ENCODE measurements around the gene PSTK. TPM values are rescaled to one million over a fixed set of nuclear protein-coding genes. Genes with fewer than 3 reads are reported as not detected.
A peak's percentile ranks its signal among the peaks of the same experiment; 100 is the strongest.

PSTK gene
- total and polyA plus RNA-seq, 2 experiments from 2014 or later = 7.4 to 7.6 TPM

- TF ChIP-seq CTCF (IDR thresholded peaks at IDR 0.05; ENCODE audit: poor library complexity) (no peak), EZH2phosphoT487 (IDR thresholded peaks at IDR 0.05; ENCODE audit: low read depth, severe bottlenecking, unreplicated experiment) (no peak), EZH2 (IDR thresholded peaks at IDR 0.05; ENCODE audit: borderline replicate concordance) (no peak)
- H4K20me1 ChIP-seq (ENCODE audit: insufficient read depth, poor library complexity, severe bottlenecking) = no peaks in the 10 kb centered on the region
- H3K4me2 ChIP-seq = no peak overlapping the region
- no peaks in the 10 kb centered on the region for H3K27me3 ChIP-seq
- no peak for DNase-seq (ENCODE audit: low spot score)
- H3K9me2 ChIP-seq (replicated peaks; ENCODE audit: insufficient read depth) = no peaks in the 10 kb centered on the region
- no peak overlapping the region for H2AFZ ChIP-seq
- no peak overlapping the region for H3K4me3 ChIP-seq
- no peak overlapping the region for H3K27ac ChIP-seq
- WGBS (ENCODE audit: low lambda C conversion rate, missing lambda C conversion rate) = 99% methylated on average over 4 of the region's 4 CpGs
- peaks cover 14% of the 10 kb centered on the region for H3K4me1 ChIP-seq (ENCODE audit: insufficient read depth)
- no peaks in the 10 kb centered on the region for H3K9me3 ChIP-seq (ENCODE audit: low read depth)
- peaks cover 32% of the 10 kb centered on the region for H3K79me2 ChIP-seq
- no peaks in the 10 kb centered on the region for H3K36me3 ChIP-seq (replicated peaks; ENCODE audit: insufficient read depth, low read depth)
These were observed 36.0 kb downstream of the PSTK start for GRCh38 chr10:123016228-123016627.

- H3K9me2 ChIP-seq (replicated peaks; ENCODE audit: insufficient read depth) = no peaks in the 10 kb centered on the region
- no peak overlapping the region for H2AFZ ChIP-seq
- no peaks in the 10 kb centered on the region for H3K36me3 ChIP-seq (replicated peaks; ENCODE audit: insufficient read depth, low read depth)
- H3K79me2 ChIP-seq = peaks cover 22% of the 10 kb centered on the region
- no peak overlapping the region for H3K4me3 ChIP-seq
- DNase-seq (ENCODE audit: low spot score) = peak; percentile 12
- TF ChIP-seq EZH2 (IDR thresholded peaks at IDR 0.05; ENCODE audit: borderline replicate concordance) = no peak
- no peak for TF ChIP-seq EZH2phosphoT487 (IDR thresholded peaks at IDR 0.05; ENCODE audit: low read depth, severe bottlenecking, unreplicated experiment)
- TF ChIP-seq CTCF (IDR thresholded peaks at IDR 0.05; ENCODE audit: poor library complexity) = no peak
- peak overlapping the region; percentile 11 for H3K27ac ChIP-seq
- WGBS (ENCODE audit: low lambda C conversion rate, missing lambda C conversion rate) = 46% methylated on average over 9 of the region's 9 CpGs
- H3K27me3 ChIP-seq = no peaks in the 10 kb centered on the region
- peaks cover 14% of the 10 kb centered on the region for H3K4me1 ChIP-seq (ENCODE audit: insufficient read depth)
- H4K20me1 ChIP-seq (ENCODE audit: insufficient read depth, poor library complexity, severe bottlenecking) = no peaks in the 10 kb centered on the region
- no peak overlapping the region for H3K4me2 ChIP-seq
- H3K9me3 ChIP-seq (ENCODE audit: low read depth) = no peaks in the 10 kb centered on the region
These were observed 37.4 kb downstream of the PSTK start for GRCh38 chr10:123017421-123018165.

DNA sequence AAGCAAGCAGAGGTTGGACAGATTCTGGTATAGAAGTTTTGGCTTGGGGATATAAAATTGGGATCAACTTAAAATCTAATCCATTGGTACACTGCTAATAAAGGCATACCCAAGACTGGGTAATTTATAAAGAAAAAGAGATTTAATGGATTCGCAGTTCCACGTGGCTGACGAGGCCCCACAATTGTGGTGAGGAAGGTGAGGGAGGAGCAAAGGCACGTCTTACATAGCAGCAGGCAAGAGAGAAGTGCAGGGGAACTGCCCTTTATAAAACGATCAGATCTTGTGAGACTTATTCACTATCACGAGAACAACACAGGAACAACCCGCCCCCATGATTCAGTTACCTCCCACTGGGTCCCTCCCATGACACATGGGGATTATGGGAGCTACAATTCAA lies 38.3 kb downstream of the PSTK start:
- H3K79me2 ChIP-seq = peaks cover 21% of the 10 kb centered on the region
- 89% methylated on average over 7 of the region's 7 CpGs for WGBS (ENCODE audit: low lambda C conversion rate, missing lambda C conversion rate)
- H3K27ac ChIP-seq = no peak overlapping the region

More for the DNA sequence above, 38.3 kb downstream of the PSTK start:
- no peak overlapping the region for H3K4me2 ChIP-seq
- no peak for DNase-seq (ENCODE audit: low spot score)
- H3K4me3 ChIP-seq = no peak overlapping the region
- no peaks in the 10 kb centered on the region for H3K27me3 ChIP-seq
- H2AFZ ChIP-seq = no peak overlapping the region
- peaks cover 14% of the 10 kb centered on the region for H3K4me1 ChIP-seq (ENCODE audit: insufficient read depth)
- no peaks in the 10 kb centered on the region for H3K9me2 ChIP-seq (replicated peaks; ENCODE audit: insufficient read depth)
- TF ChIP-seq CTCF (IDR thresholded peaks at IDR 0.05; ENCODE audit: poor library complexity) = no peak
- no peak for TF ChIP-seq EZH2 (IDR thresholded peaks at IDR 0.05; ENCODE audit: borderline replicate concordance)
- no peak for TF ChIP-seq EZH2phosphoT487 (IDR thresholded peaks at IDR 0.05; ENCODE audit: low read depth, severe bottlenecking, unreplicated experiment)
- H3K36me3 ChIP-seq (replicated peaks; ENCODE audit: insufficient read depth, low read depth) = no peaks in the 10 kb centered on the region
- no peaks in the 10 kb centered on the region for H4K20me1 ChIP-seq (ENCODE audit: insufficient read depth, poor library complexity, severe bottlenecking)
- no peaks in the 10 kb centered on the region for H3K9me3 ChIP-seq (ENCODE audit: low read depth)
